Suprapubic skin (tissue), 3 donors: ENCODE measurements around the gene SIGLEC6.

Experiments used
- CTCF ChIP-seq, 2 donors: fragments of 200-600 bp in 1 of 2; fragments of 450-650 bp in 1 of 2; sonication (generic) in 1 of 2; IDR thresholded peaks; one replicate each; pipeline ENCODE4 v1.5.1; 2016 to 2019; ENCODE audit warnings: antibody characterized with exemption in 2 of 2, mild to moderate bottlenecking in 1 of 2, moderate library complexity in 1 of 2
- POLR2A ChIP-seq, 2 donors: fragments of 450-650 bp; IDR thresholded peaks; one replicate each; pipeline ENCODE4 v1.6.1; 2017; ENCODE audit warnings: antibody characterized with exemption in 2 of 2, mild to moderate bottlenecking in 2 of 2, moderate library complexity in 2 of 2

DNA sequence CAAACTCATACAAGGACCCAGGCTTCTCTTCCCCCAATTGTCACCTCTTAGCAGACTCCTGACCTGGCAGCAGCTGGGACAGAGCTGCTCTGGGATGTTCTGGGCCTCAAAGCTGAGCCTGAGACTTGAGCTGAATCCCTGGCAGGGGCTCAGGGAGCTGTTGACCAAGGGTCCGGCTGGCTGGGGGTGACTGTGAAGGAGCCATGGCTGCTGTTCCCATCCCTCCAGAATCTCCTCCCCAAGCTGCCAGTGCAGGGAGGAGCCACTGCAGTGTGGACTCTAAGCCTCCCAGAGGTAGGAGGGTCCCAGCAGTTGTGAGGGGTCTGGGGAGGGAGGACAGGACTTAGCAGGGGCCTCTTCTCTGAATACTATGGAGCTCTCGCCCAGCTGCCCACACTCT is 2.2 kb downstream of the SIGLEC6 start:
- TF ChIP-seq CTCF (IDR thresholded peaks at IDR 0.05), result no peak
- no peak for TF ChIP-seq POLR2A (IDR thresholded peaks at IDR 0.05)
